DMS79 (cell line): ENCODE results near the gene EVA1B.
A peak's percentile ranks its signal among the peaks of the same experiment; 100 is the strongest.

Source experiments
- DNase-seq: peaks from one replicate; lab custom pipeline; 2025; lab: John Stamatoyannopoulos, UW

The EVA1B gene

GRCh38 chr1:36346741-36347370 is 23.4 kb upstream of the EVA1B start:
- no peak for DNase-seq

- DNase-seq: no peak
Observed at GRCh38 chr1:36345353-36345752, 21.9 kb upstream of the EVA1B start.

GRCh38 chr1:36344395-36344680 is 20.9 kb upstream of the EVA1B start:
- no peak for DNase-seq

GRCh38 chr1:36343651-36344394 is 20.4 kb upstream of the EVA1B start:
- DNase-seq: no peak

GRCh38 chr1:36342426-36343185 is 19.2 kb upstream of the EVA1B start:
- DNase-seq: no peak

- DNase-seq: no peak
Observed at GRCh38 chr1:36341626-36342320, 18.3 kb upstream of the EVA1B start.

- no peak for DNase-seq
Observed at GRCh38 chr1:36339615-36340014, 16.2 kb upstream of the EVA1B start.

- DNase-seq: no peak
Observed at GRCh38 chr1:36339215-36339614, 15.8 kb upstream of the EVA1B start.

- DNase-seq: no peak
Observed at GRCh38 chr1:36337830-36338229, 14.4 kb upstream of the EVA1B start.

- no peak for DNase-seq
Observed at GRCh38 chr1:36330940-36331339, 7.5 kb upstream of the EVA1B start.

- DNase-seq: no peak
Observed at GRCh38 chr1:36329817-36330216, 6.4 kb upstream of the EVA1B start.

- DNase-seq: peak; percentile 6
Observed at GRCh38 chr1:36328713-36329112, 5.3 kb upstream of the EVA1B start.

GRCh38 chr1:36328088-36328480 is 4.6 kb upstream of the EVA1B start:
- DNase-seq: no peak

GRCh38 chr1:36327421-36328087 is 4.1 kb upstream of the EVA1B start:
- DNase-seq: no peak

- DNase-seq: no peak
Observed at GRCh38 chr1:36326499-36326898, 3.1 kb upstream of the EVA1B start.

- no peak for DNase-seq
Observed at GRCh38 chr1:36324353-36324703, 883 bp upstream of the EVA1B start.

GRCh38 chr1:36322786-36323635 is 434 bp downstream of the EVA1B start:
- DNase-seq: no peak

- no peak for DNase-seq
Observed at GRCh38 chr1:36322041-36322785, 1.2 kb downstream of the EVA1B start.

- DNase-seq: no peak
Observed at GRCh38 chr1:36321119-36321951, 2.1 kb downstream of the EVA1B start.

GRCh38 chr1:36320767-36321118 is 2.7 kb downstream of the EVA1B start:
- no peak for DNase-seq
